ENCODE measurements around the gene DNMT1. TPM values are rescaled to one million over a fixed set of nuclear protein-coding genes. Genes with fewer than 3 reads are reported as not detected.
A peak's percentile ranks its signal among the peaks of the same experiment; 100 is the strongest.

DNMT1 gene
- polyA plus RNA-seq, 2 donors, result 32.1 to 42.6 TPM

- Histone ChIP-seq H3K36me3 (ENCODE audit: control insufficient read depth in 2 of 2, insufficient read depth in 2 of 2, low read length in 1 of 2) (no peaks in the 10 kb centered on the region), H3K4me1 (ENCODE audit: control insufficient read depth in 2 of 2, insufficient read depth in 2 of 2, low read length in 1 of 2) (no peaks in the 10 kb centered on the region)
- WGBS, 2 donors, result 97% methylated on average over 7 of the region's 7 CpGs
These were observed 70.3 kb downstream of the DNMT1 start for GRCh38 chr19:10124429-10124828.

GRCh38 chr19:10122045-10122444 lies 72.7 kb downstream of the DNMT1 start:
- no peak overlapping the region for H3K4me3 ChIP-seq (ENCODE audit: low read depth in 1 of 2, low read length in 2 of 2)
- H3K27me3 ChIP-seq (ENCODE audit: control insufficient read depth in 1 of 2, insufficient read depth in 2 of 2, low read length in 2 of 2), result no peaks in the 10 kb centered on the region
- peak overlapping the region in 1 of 2 donors; percentile 17 for H3K27ac ChIP-seq (ENCODE audit: low read depth in 2 of 2, low read length in 1 of 2)
- peaks cover 0 to 5% of the 10 kb centered on the region in 2 donors for H3K36me3 ChIP-seq (ENCODE audit: control insufficient read depth in 2 of 2, insufficient read depth in 2 of 2, low read length in 1 of 2)
- 62 to 71% methylated on average over 6 of the region's 6 CpGs for WGBS, 2 donors
- peaks cover 0 to 7% of the 10 kb centered on the region in 2 donors for H3K4me1 ChIP-seq (ENCODE audit: control insufficient read depth in 2 of 2, insufficient read depth in 2 of 2, low read length in 1 of 2)
- H3K9me3 ChIP-seq (ENCODE audit: control insufficient read depth in 2 of 2, insufficient read depth in 1 of 2, low read depth in 1 of 2, low read length in 1 of 2), result no peaks in the 10 kb centered on the region

More at GRCh38 chr19:10124429-10124828, 70.3 kb downstream of the DNMT1 start:
- no peak overlapping the region for H3K27ac ChIP-seq (ENCODE audit: low read depth in 2 of 2, low read length in 1 of 2)
- no peaks in the 10 kb centered on the region for H3K9me3 ChIP-seq (ENCODE audit: control insufficient read depth in 2 of 2, insufficient read depth in 1 of 2, low read depth in 1 of 2, low read length in 1 of 2)
- H3K27me3 ChIP-seq (ENCODE audit: control insufficient read depth in 1 of 2, insufficient read depth in 2 of 2, low read length in 2 of 2), result no peaks in the 10 kb centered on the region
- no peak overlapping the region for H3K4me3 ChIP-seq (ENCODE audit: low read depth in 1 of 2, low read length in 2 of 2)

DNA sequence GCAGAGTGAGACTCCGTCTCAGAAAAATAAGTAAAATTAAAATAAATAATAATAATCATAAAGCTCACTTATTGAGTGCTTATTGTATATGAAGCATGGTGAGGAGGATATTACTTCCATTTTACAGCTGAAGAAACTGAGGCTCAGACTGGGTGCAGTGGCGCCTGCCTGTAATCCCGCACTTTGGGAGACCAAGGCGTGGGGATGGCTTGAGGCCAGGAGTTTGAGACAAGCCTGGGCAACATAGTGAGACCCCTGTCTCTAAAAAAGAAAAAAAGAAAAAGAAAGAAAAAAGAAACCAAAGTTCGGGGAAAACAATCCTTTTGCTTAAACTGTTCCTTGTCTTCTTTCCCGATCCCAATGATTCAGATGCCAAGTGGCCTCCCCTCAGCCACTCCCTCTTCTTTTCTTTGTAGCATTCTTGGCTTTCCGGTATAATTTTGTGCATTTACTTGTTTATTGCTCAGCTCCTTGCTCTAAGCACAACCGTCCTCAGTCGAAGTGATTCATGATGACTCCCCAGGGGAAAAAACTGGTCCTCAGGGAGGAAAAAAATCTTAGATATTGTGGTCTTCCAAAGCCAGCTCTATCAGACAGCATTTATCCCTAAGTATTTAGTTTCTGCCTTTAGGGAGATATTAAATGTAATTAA lies 74.1 kb downstream of the DNMT1 start:
- peaks cover 0 to 11% of the 10 kb centered on the region in 2 donors for H3K4me1 ChIP-seq (ENCODE audit: control insufficient read depth in 2 of 2, insufficient read depth in 2 of 2, low read length in 1 of 2)
- peaks cover 10 to 19% of the 10 kb centered on the region in 2 donors for H3K36me3 ChIP-seq (ENCODE audit: control insufficient read depth in 2 of 2, insufficient read depth in 2 of 2, low read length in 1 of 2)
- WGBS, 2 donors, result 45 to 58% methylated on average over 9 of the region's 9 CpGs
- no peaks in the 10 kb centered on the region for H3K27me3 ChIP-seq (ENCODE audit: control insufficient read depth in 1 of 2, insufficient read depth in 2 of 2, low read length in 2 of 2)
- peaks cover 0 to 3% of the 10 kb centered on the region in 2 donors for H3K9me3 ChIP-seq (ENCODE audit: control insufficient read depth in 2 of 2, insufficient read depth in 1 of 2, low read depth in 1 of 2, low read length in 1 of 2)
- H3K4me3 ChIP-seq (ENCODE audit: low read depth in 1 of 2, low read length in 2 of 2), result no peak overlapping the region
- H3K27ac ChIP-seq (ENCODE audit: low read depth in 2 of 2, low read length in 1 of 2), result peak overlapping the region; percentile 40 to 77

- H3K4me3 ChIP-seq (ENCODE audit: low read depth in 1 of 2, low read length in 2 of 2), result peak overlapping the region; percentile 81 to 98
- H3K27ac ChIP-seq (ENCODE audit: low read depth in 2 of 2, low read length in 1 of 2), result peak overlapping the region in 1 of 2 donors; percentile 86
- peaks cover 0 to 11% of the 10 kb centered on the region in 2 donors for H3K4me1 ChIP-seq (ENCODE audit: control insufficient read depth in 2 of 2, insufficient read depth in 2 of 2, low read length in 1 of 2)
- peaks cover 0 to 3% of the 10 kb centered on the region in 2 donors for H3K9me3 ChIP-seq (ENCODE audit: control insufficient read depth in 2 of 2, insufficient read depth in 1 of 2, low read depth in 1 of 2, low read length in 1 of 2)
- H3K36me3 ChIP-seq (ENCODE audit: control insufficient read depth in 2 of 2, insufficient read depth in 2 of 2, low read length in 1 of 2), result peaks cover 10 to 34% of the 10 kb centered on the region in 2 donors
- WGBS, 2 donors, result 30 to 37% methylated on average over 12 of the region's 12 CpGs
- H3K27me3 ChIP-seq (ENCODE audit: control insufficient read depth in 1 of 2, insufficient read depth in 2 of 2, low read length in 2 of 2), result no peaks in the 10 kb centered on the region
These were observed 75.8 kb downstream of the DNMT1 start for GRCh38 chr19:10118960-10119359.

- peaks cover 0 to 3% of the 10 kb centered on the region in 2 donors for H3K9me3 ChIP-seq (ENCODE audit: control insufficient read depth in 2 of 2, insufficient read depth in 1 of 2, low read depth in 1 of 2, low read length in 1 of 2)
- H3K27ac ChIP-seq (ENCODE audit: low read depth in 2 of 2, low read length in 1 of 2), result no peak overlapping the region
- no peaks in the 10 kb centered on the region for H3K27me3 ChIP-seq (ENCODE audit: control insufficient read depth in 1 of 2, insufficient read depth in 2 of 2, low read length in 2 of 2)
- H3K4me1 ChIP-seq (ENCODE audit: control insufficient read depth in 2 of 2, insufficient read depth in 2 of 2, low read length in 1 of 2), result peaks cover 0 to 18% of the 10 kb centered on the region in 2 donors
- H3K4me3 ChIP-seq (ENCODE audit: low read depth in 1 of 2, low read length in 2 of 2), result no peak overlapping the region
- H3K36me3 ChIP-seq (ENCODE audit: control insufficient read depth in 2 of 2, insufficient read depth in 2 of 2, low read length in 1 of 2), result peaks cover 10 to 38% of the 10 kb centered on the region in 2 donors
- WGBS, 2 donors, result 89% methylated on average over 21 of the region's 21 CpGs
These were observed 77.7 kb downstream of the DNMT1 start for GRCh38 chr19:10116866-10117616.

DNA sequence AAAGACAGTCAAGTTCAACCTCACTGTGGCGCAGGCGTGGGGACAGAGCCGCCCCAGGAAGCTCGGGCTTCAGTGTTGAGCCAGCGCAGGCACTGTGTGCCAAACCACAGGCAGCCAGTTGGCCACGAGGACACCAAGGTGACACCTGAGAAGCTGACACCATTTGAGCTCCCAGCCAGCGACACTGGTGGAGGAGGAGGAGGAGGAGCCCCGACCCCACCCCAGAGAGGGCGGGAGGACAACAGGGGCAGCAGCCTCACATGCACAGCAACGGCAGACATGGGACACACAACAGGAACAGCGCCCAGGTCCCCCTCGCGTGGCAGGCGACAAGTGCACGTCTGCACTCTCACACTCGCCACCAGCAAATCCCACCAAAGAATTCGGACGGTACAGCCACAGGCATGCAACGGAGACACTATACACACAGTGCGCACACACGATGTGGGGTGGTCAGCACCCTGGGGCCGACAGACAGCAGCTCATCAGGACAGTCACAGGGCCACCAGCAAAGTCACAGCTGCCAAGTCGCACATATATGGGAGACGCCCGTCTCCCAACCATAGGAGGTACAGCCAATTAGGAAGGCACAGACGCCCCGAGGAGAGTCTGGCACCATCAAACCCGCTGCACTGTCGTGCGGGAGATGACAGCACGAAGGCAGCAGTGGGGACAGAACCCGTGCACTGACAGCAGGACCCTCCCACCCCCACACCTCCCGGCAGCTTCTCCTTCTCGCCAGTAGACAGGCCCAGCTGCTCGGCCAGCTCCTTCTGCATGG lies 78.5 kb downstream of the DNMT1 start:
- H3K4me1 ChIP-seq (ENCODE audit: control insufficient read depth in 2 of 2, insufficient read depth in 2 of 2, low read length in 1 of 2), result peaks cover 0 to 19% of the 10 kb centered on the region in 2 donors
- no peaks in the 10 kb centered on the region for H3K27me3 ChIP-seq (ENCODE audit: control insufficient read depth in 1 of 2, insufficient read depth in 2 of 2, low read length in 2 of 2)
- H3K36me3 ChIP-seq (ENCODE audit: control insufficient read depth in 2 of 2, insufficient read depth in 2 of 2, low read length in 1 of 2), result peaks cover 10 to 41% of the 10 kb centered on the region in 2 donors
- H3K27ac ChIP-seq (ENCODE audit: low read depth in 2 of 2, low read length in 1 of 2), result no peak overlapping the region
- peaks cover 0 to 3% of the 10 kb centered on the region in 2 donors for H3K9me3 ChIP-seq (ENCODE audit: control insufficient read depth in 2 of 2, insufficient read depth in 1 of 2, low read depth in 1 of 2, low read length in 1 of 2)
- H3K4me3 ChIP-seq (ENCODE audit: low read depth in 1 of 2, low read length in 2 of 2), result no peak overlapping the region
- 83% methylated on average over 31 to 35 of the region's 35 CpGs for WGBS, 2 donors

- peaks cover 10 to 48% of the 10 kb centered on the region in 2 donors for H3K36me3 ChIP-seq (ENCODE audit: control insufficient read depth in 2 of 2, insufficient read depth in 2 of 2, low read length in 1 of 2)
- 84 to 87% methylated on average over 41 to 45 of the region's 45 CpGs for WGBS, 2 donors
- H3K4me3 ChIP-seq (ENCODE audit: low read depth in 1 of 2, low read length in 2 of 2), result no peak overlapping the region
- H3K4me1 ChIP-seq (ENCODE audit: control insufficient read depth in 2 of 2, insufficient read depth in 2 of 2, low read length in 1 of 2), result peaks cover 0 to 19% of the 10 kb centered on the region in 2 donors
- H3K27ac ChIP-seq (ENCODE audit: low read depth in 2 of 2, low read length in 1 of 2), result no peak overlapping the region
- peaks cover 0 to 3% of the 10 kb centered on the region in 2 donors for H3K9me3 ChIP-seq (ENCODE audit: control insufficient read depth in 2 of 2, insufficient read depth in 1 of 2, low read depth in 1 of 2, low read length in 1 of 2)
- no peaks in the 10 kb centered on the region for H3K27me3 ChIP-seq (ENCODE audit: control insufficient read depth in 1 of 2, insufficient read depth in 2 of 2, low read length in 2 of 2)
These were observed 79.2 kb downstream of the DNMT1 start for GRCh38 chr19:10115392-10116084.

- no peaks in the 10 kb centered on the region for H3K27me3 ChIP-seq (ENCODE audit: control insufficient read depth in 1 of 2, insufficient read depth in 2 of 2, low read length in 2 of 2)
- no peak overlapping the region for H3K27ac ChIP-seq (ENCODE audit: low read depth in 2 of 2, low read length in 1 of 2)
- peaks cover 0 to 3% of the 10 kb centered on the region in 2 donors for H3K9me3 ChIP-seq (ENCODE audit: control insufficient read depth in 2 of 2, insufficient read depth in 1 of 2, low read depth in 1 of 2, low read length in 1 of 2)
- 73 to 74% methylated on average over 26 of the region's 26 CpGs for WGBS, 2 donors
- H3K4me3 ChIP-seq (ENCODE audit: low read depth in 1 of 2, low read length in 2 of 2), result no peak overlapping the region
- peaks cover 0 to 19% of the 10 kb centered on the region in 2 donors for H3K4me1 ChIP-seq (ENCODE audit: control insufficient read depth in 2 of 2, insufficient read depth in 2 of 2, low read length in 1 of 2)
- H3K36me3 ChIP-seq (ENCODE audit: control insufficient read depth in 2 of 2, insufficient read depth in 2 of 2, low read length in 1 of 2), result peaks cover 13 to 55% of the 10 kb centered on the region in 2 donors
These were observed 79.9 kb downstream of the DNMT1 start for GRCh38 chr19:10114651-10115391.

All from esophagus (tissue), 2 donors.